Prostate gland (tissue), 2 donors: ENCODE data around the gene RPS6KA2. TPM values are rescaled to one million over a fixed set of nuclear protein-coding genes. Genes with fewer than 3 reads are reported as not detected.
"Not testable (repeated sequence)": the region's sequence is repeated elsewhere in the genome, so short reads cannot be mapped to it uniquely, and the experiment has no call there.

Experiments used
- DNase-seq: peaks from one replicate; pipeline ENCODE4 v3.0.0-alpha.2; 2019; ENCODE audit warnings: low spot score
- H3K27ac ChIP-seq, 2 donors: fragments of 200-600 bp; sonication (generic); 2 replicates each; pipeline ENCODE4 v1.5.1; 2017 to 2019
- H3K27me3 ChIP-seq: fragments of 200-600 bp; sonication (generic); replicated peaks from 2 replicates; pipeline ENCODE4 v1.5.1; 2019; ENCODE audit not compliant: insufficient read depth
- H3K36me3 ChIP-seq, 2 donors: fragments of 200-600 bp; sonication (generic); 1 replicate in 1 of 2; 2 replicates in 1 of 2; pipeline versions ENCODE4 v1.5.1 to v1.8.1; 2017 to 2019
- H3K4me1 ChIP-seq: fragments of 200-600 bp; sonication (generic); replicated peaks from 2 replicates; pipeline ENCODE4 v1.5.1; 2019
- H3K4me3 ChIP-seq, 2 donors: fragments of 200-600 bp; sonication (generic); 2 replicates each; pipeline ENCODE4 v1.5.1; 2017 to 2019
- H3K9me3 ChIP-seq: fragments of 200-600 bp; sonication (generic); 2 replicates; pipeline ENCODE4 v1.5.1; 2017
- CTCF ChIP-seq, 4 experiments: fragments of 200-600 bp in 2 of 4; fragments of 450-650 bp in 2 of 4; sonication (generic) in 2 of 4; IDR thresholded peaks; 1 replicate in 3 of 4; 2 replicates in 1 of 4; pipeline ENCODE4 v1.5.1; 2016 to 2019; ENCODE audit warnings: antibody characterized with exemption in 4 of 4, mild to moderate bottlenecking in 2 of 4, moderate library complexity in 2 of 4
- POLR2A ChIP-seq: fragments of 450-650 bp; IDR thresholded peaks from one replicate; pipeline ENCODE4 v1.6.1; 2016; ENCODE audit warnings: antibody characterized with exemption, mild to moderate bottlenecking
- POLR2AphosphoS5 ChIP-seq: sonication (generic); formaldehyde crosslinking; IDR thresholded peaks from one replicate; pipeline ENCODE4 v1.6.1; 2017; ENCODE audit warnings: antibody characterized with exemption
- WGBS: methylation state at CpG from one replicate; pipeline ENCODE4 v1.1.5; 2018; 5-methylcytosine and 5-hydroxymethylcytosine counted together
- intact Hi-C: fragments of 100-400 bp; cut with DNase I; formaldehyde crosslinking; loops from one replicate; pipeline ENCODE4 v1.14.2; 2022
- total RNA-seq, 2 donors: library from RNA; depleted of rRNA; stranded (reverse); fragments of >200 nt; gene quantifications; one replicate each; pipeline ENCODE4 v1.1.0, GENCODE V29; 2016

Gene RPS6KA2
- total RNA-seq, 2 donors from 2014 or later = 32.2 to 44.3 TPM

DNA sequence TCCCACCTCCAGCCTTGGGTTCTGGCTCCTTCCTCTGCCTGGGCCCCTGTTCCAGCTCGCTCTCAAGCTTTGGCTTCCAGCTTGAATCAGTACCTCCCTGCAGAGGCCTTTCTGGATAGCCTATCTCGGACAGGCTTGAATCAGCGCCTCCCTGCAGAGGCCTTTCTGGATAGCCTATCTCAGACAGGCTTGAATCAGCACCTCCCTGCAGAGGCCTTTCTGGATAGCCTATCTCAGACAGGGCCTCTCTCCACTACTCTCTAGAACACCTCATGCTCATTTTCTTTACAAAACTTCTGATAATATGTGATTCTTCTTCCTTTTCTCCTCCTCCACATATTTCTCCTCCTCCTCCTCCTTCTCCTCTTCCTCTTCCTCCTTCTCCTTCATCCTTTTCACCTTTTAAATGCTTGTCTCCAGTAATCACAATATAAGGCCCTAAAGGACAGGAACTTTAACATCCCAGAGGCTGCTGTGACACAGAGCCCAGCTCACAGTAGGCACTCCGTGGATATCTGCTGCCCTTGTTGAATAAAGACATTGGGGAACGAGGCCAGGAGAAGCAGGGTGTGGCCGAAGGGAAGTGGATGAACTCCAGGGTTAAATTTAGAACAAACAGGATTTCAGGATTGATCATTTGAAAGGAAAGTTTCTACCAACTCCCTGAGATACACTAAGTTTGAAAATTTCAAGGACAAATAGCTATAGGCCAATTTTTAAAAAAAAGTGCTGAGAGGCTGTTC, 9.3 kb upstream of the RPS6KA2 start:
- no peak for DNase-seq
- Histone ChIP-seq H3K27ac (no peak overlapping the region), H3K4me3 (no peak overlapping the region), H3K36me3 (no peaks in the 10 kb centered on the region), H3K9me3 (no peaks in the 10 kb centered on the region), H3K27me3 (no peaks in the 10 kb centered on the region), H3K4me1 (no peaks in the 10 kb centered on the region)
- WGBS = 79% methylated on average over 6 of the region's 6 CpGs
- intact Hi-C loops = no loop called here
- no peak for TF ChIP-seq POLR2A
- no peak for TF ChIP-seq POLR2AphosphoS5
- no peak for TF ChIP-seq CTCF (IDR thresholded peaks at IDR 0.05)

GRCh38 chr6:166635013-166635970, 8.2 kb upstream of the RPS6KA2 start:
- no peaks in the 10 kb centered on the region for H3K4me1 ChIP-seq
- no peak for DNase-seq
- WGBS = 91% methylated on average over 20 of the region's 20 CpGs
- H3K36me3 ChIP-seq = no peaks in the 10 kb centered on the region
- H3K4me3 ChIP-seq = no peak overlapping the region
- intact Hi-C loops = no loop called here
- no peaks in the 10 kb centered on the region for H3K9me3 ChIP-seq
- TF ChIP-seq POLR2A (no peak), CTCF (IDR thresholded peaks at IDR 0.05) (no peak), POLR2AphosphoS5 (no peak)
- H3K27ac ChIP-seq = no peak overlapping the region
- H3K27me3 ChIP-seq = no peaks in the 10 kb centered on the region

DNA sequence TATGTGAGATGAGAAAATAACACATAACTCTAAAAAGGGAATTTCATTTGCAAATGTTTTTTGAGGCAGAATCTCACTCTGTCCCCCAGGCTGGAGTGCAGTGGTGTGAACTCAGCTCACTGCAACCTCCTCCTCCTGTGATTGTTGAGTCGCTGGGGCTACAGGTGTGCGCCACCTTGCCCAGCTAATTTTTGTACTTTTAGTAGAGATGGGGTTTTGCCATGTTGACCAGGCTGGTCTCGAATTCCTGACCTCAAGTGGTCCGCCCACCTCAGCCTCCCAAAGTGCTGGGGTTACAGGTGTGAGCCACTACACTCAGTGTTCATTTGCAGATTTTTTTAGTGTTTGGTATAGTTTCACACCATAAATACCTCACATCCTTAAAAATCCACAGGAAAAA, 7.5 kb upstream of the RPS6KA2 start:
- intact Hi-C loops = not testable (repeated sequence)

GRCh38 chr6:166633732-166634535, 6.9 kb upstream of the RPS6KA2 start:
- H3K9me3 ChIP-seq = no peaks in the 10 kb centered on the region
- 85% methylated on average over 26 of the region's 26 CpGs for WGBS
- no peak overlapping the region for H3K4me3 ChIP-seq
- H3K27ac ChIP-seq = no peak overlapping the region
- H3K36me3 ChIP-seq = no peaks in the 10 kb centered on the region
- H3K27me3 ChIP-seq = no peaks in the 10 kb centered on the region
- no peak for DNase-seq
- TF ChIP-seq POLR2AphosphoS5 = no peak
- TF ChIP-seq CTCF (IDR thresholded peaks at IDR 0.05) = no peak
- TF ChIP-seq POLR2A = no peak
- intact Hi-C loops = no loop called here
- peaks cover 1% of the 10 kb centered on the region for H3K4me1 ChIP-seq

More for the DNA sequence above, 7.5 kb upstream of the RPS6KA2 start:
- not testable (repeated sequence) for DNase-seq, H3K27ac ChIP-seq, H3K4me3 ChIP-seq, H3K4me1 ChIP-seq, H3K9me3 ChIP-seq, H3K36me3 ChIP-seq, H3K27me3 ChIP-seq
- WGBS = 94% methylated on average over 4 of the region's 4 CpGs

DNA sequence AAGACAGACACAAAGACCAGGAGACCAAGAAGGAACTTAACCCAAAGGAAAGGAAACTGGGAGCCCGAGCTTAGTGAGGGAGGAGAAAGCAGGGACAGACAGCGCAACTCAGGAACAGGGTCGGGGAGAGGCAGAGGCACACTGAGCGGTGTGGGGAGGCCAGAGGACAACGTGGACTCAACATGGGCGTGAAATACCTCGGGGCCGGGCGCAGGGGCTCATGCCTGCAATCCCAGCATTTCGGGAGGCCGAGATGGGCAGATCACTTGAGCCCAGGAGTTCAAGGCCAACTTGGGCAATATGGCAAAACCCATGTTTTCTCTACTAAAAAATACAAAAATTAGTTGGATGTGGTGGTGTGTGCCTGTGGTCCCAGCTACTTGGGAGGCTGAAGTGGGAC, 5.7 kb upstream of the RPS6KA2 start:
- peaks cover 9% of the 10 kb centered on the region for H3K4me1 ChIP-seq
- no peaks in the 10 kb centered on the region for H3K36me3 ChIP-seq
- 95% methylated on average over 11 of the region's 11 CpGs for WGBS
- H3K9me3 ChIP-seq = no peaks in the 10 kb centered on the region
- intact Hi-C loops = no loop called here
- H3K27ac ChIP-seq = no peak overlapping the region
- no peak overlapping the region for H3K4me3 ChIP-seq
- no peak for TF ChIP-seq POLR2A
- no peak for TF ChIP-seq CTCF (IDR thresholded peaks at IDR 0.05)
- TF ChIP-seq POLR2AphosphoS5 = no peak
- no peaks in the 10 kb centered on the region for H3K27me3 ChIP-seq
- no peak for DNase-seq
